HEK293 (cell line): Measurements from ENCODE around the gene SAMD9.

Source experiments
- CTCF ChIA-PET: fragments of 350-600 bp; formaldehyde crosslinking; extraction: SDS; loops from one replicate; lab custom pipeline; 2021; ENCODE audit warnings: antibody characterized with exemption; lab: Yijun Ruan, JAX
- POLR2A ChIA-PET: fragments of 300-600 bp; formaldehyde crosslinking; extraction: SDS; loops from one replicate; lab custom pipeline; 2020; ENCODE audit warnings: antibody characterized with exemption, inconsistent platforms; lab: Yijun Ruan, JAX
- H3K27ac ChIP-seq: fragments of 200-500 bp; sonication (Bioruptor generic); 2 replicates; pipeline ENCODE4 v1.5.1; 2014; ENCODE audit warnings: low read depth, low read length, control low read depth, inconsistent platforms; ENCODE audit errors: extremely low read depth
- H3K36me3 ChIP-seq, 2 experiments: fragments of 200-500 bp in 1 of 2; sonication (Bioruptor generic) in 1 of 2; 1 replicate in 1 of 2; 2 replicates in 1 of 2; pipeline ENCODE4 v1.5.1; 2014 to 2017; ENCODE audit warnings: inconsistent platforms in 2 of 2, low read length in 2 of 2; ENCODE audit not compliant: control insufficient read depth in 2 of 2, insufficient read depth in 1 of 2
- H3K4me1 ChIP-seq: fragments of 200-500 bp; sonication (Bioruptor generic); 2 replicates; pipeline ENCODE4 v1.5.1; 2014; ENCODE audit warnings: mild to moderate bottlenecking, low read length, inconsistent platforms; ENCODE audit not compliant: control insufficient read depth, insufficient read depth
- H3K4me3 ChIP-seq: 2 replicates; pipeline ENCODE4 v1.5.1; 2011; ENCODE audit warnings: low read depth, mild to moderate bottlenecking, control low read depth, low read length, moderate library complexity
- H3K9me3 ChIP-seq: fragments of 200-500 bp; sonication (Bioruptor generic); 2 replicates; pipeline ENCODE4 v1.5.1; 2014; ENCODE audit warnings: low read depth, low read length, inconsistent platforms; ENCODE audit not compliant: control insufficient read depth, insufficient read depth
- ATF2 ChIP-seq: fragments of 450-650 bp; formaldehyde crosslinking; IDR thresholded peaks from 2 replicates; pipeline ENCODE4 v1.5.1; 2016; ENCODE audit warnings: missing biosample characterization, missing genetic modification characterization, low read depth
- HIC1 ChIP-seq: fragments of 450-650 bp; formaldehyde crosslinking; IDR thresholded peaks from 2 replicates; pipeline ENCODE4 v1.5.1; 2016; ENCODE audit warnings: missing biosample characterization, missing genetic modification characterization
- IKZF3 ChIP-seq: fragments of 450-650 bp; IDR thresholded peaks from 2 replicates; pipeline ENCODE4 v1.5.0; 2018; ENCODE audit warnings: missing biosample characterization, mild to moderate bottlenecking, missing genetic modification characterization, moderate library complexity
- KLF17 ChIP-seq: fragments of 450-650 bp; formaldehyde crosslinking; IDR thresholded peaks from 2 replicates; pipeline ENCODE4 v1.5.1; 2016; ENCODE audit warnings: missing biosample characterization, missing genetic modification characterization
- OSR2 ChIP-seq: fragments of 450-650 bp; formaldehyde crosslinking; IDR thresholded peaks from 2 replicates; pipeline ENCODE4 v1.5.1; 2016; ENCODE audit warnings: missing biosample characterization, missing genetic modification characterization
- REST ChIP-seq: fragments of 450-650 bp; formaldehyde crosslinking; IDR thresholded peaks from 2 replicates; pipeline ENCODE4 v1.5.1; 2016; ENCODE audit warnings: missing biosample characterization, missing genetic modification characterization
- SP2 ChIP-seq: fragments of 450-650 bp; formaldehyde crosslinking; IDR thresholded peaks from 2 replicates; pipeline ENCODE4 v1.5.1; 2016; ENCODE audit warnings: missing biosample characterization, missing genetic modification characterization
- ZNF155 ChIP-seq: fragments of 450-650 bp; formaldehyde crosslinking; IDR thresholded peaks from 2 replicates; pipeline ENCODE4 v1.5.1; 2016; ENCODE audit warnings: missing biosample characterization, missing genetic modification characterization
- ZNF341 ChIP-seq: fragments of 450-650 bp; formaldehyde crosslinking; IDR thresholded peaks from 2 replicates; pipeline ENCODE4; 2016; ENCODE audit warnings: low read depth, missing biosample characterization, missing genetic modification characterization
- ZNF366 ChIP-seq: fragments of 450-650 bp; formaldehyde crosslinking; conservative IDR thresholded peaks from 2 replicates; pipeline ENCODE4 v1.5.1; 2016; ENCODE audit warnings: missing biosample characterization, missing genetic modification characterization
- ZNF394 ChIP-seq: fragments of 450-650 bp; formaldehyde crosslinking; IDR thresholded peaks from 2 replicates; pipeline ENCODE4 v1.5.1; 2016; ENCODE audit warnings: missing biosample characterization, missing genetic modification characterization, mild to moderate bottlenecking, moderate library complexity, borderline replicate concordance
- ZNF404 ChIP-seq: fragments of 450-650 bp; formaldehyde crosslinking; IDR thresholded peaks from 2 replicates; pipeline ENCODE4 v1.5.1; 2017; ENCODE audit warnings: missing biosample characterization, missing genetic modification characterization
- ZNF449 ChIP-seq: fragments of 450-650 bp; formaldehyde crosslinking; IDR thresholded peaks from 2 replicates; pipeline ENCODE4 v1.5.1; 2017; ENCODE audit warnings: missing biosample characterization, mild to moderate bottlenecking, missing genetic modification characterization, moderate library complexity
- ZNF830 ChIP-seq: fragments of 450-650 bp; IDR thresholded peaks from 2 replicates; pipeline ENCODE4 v1.5.0; 2018; ENCODE audit warnings: missing biosample characterization, missing genetic modification characterization, low read depth, mild to moderate bottlenecking, moderate library complexity

Gene SAMD9

GRCh38 chr7:93053949-93054943 lies 63.5 kb downstream of the SAMD9 start:
- H3K4me3 ChIP-seq: no peak overlapping the region
- ChIA-PET POLR2A (no interaction called here), CTCF (no interaction called here)
- TF ChIP-seq OSR2 (0 out of 2 replicates have a peak, but pooled peaks have one; percentile 21), REST (tag by site-specific recombination) (no peak)
- H3K36me3 ChIP-seq: no peaks in the 10 kb centered on the region
- no peak overlapping the region for H3K27ac ChIP-seq
- H3K4me1 ChIP-seq: no peaks in the 10 kb centered on the region
- no peaks in the 10 kb centered on the region for H3K9me3 ChIP-seq

GRCh38 chr7:93053209-93053948 lies 64.4 kb downstream of the SAMD9 start:
- CTCF ChIA-PET: interaction anchor here (0.7 kb wide), 1 partner anchor 432 kb away, joined by 3 read pairs; no protein-coding TSS in a partner anchor
- Histone ChIP-seq H3K9me3 (no peaks in the 10 kb centered on the region), H3K4me1 (no peaks in the 10 kb centered on the region)
- TF ChIP-seq HIC1 (tag by site-specific recombination): no peak
- TF ChIP-seq ZNF449 (tag by site-specific recombination): no peak
- peak; percentile 60; the same call in 1 of the 2 replicates for TF ChIP-seq ZNF366
- no peak for TF ChIP-seq KLF17 (tag by site-specific recombination)
- no peak for TF ChIP-seq ZNF830 (tag by site-specific recombination)
- no peak for TF ChIP-seq SP2 (tag by site-specific recombination)
- peak; percentile 16; the same call in 1 of the 2 replicates for TF ChIP-seq ZNF394
- TF ChIP-seq IKZF3 (tag by site-specific recombination): no peak
- no peak for TF ChIP-seq ATF2
- peak; percentile 64 for TF ChIP-seq ZNF341 (tag by site-specific recombination)
- TF ChIP-seq ZNF155 (tag by site-specific recombination): no peak
- no peak for TF ChIP-seq ZNF404 (tag by site-specific recombination)
- TF ChIP-seq, all 188 proteins: peak for 3
- H3K36me3 ChIP-seq: no peaks in the 10 kb centered on the region
- H3K27ac ChIP-seq: no peak overlapping the region
- H3K4me3 ChIP-seq: no peak overlapping the region
- POLR2A ChIA-PET: no interaction called here
